Caco-2 (cell line): ENCODE data around the gene MARVELD1. TPM values are rescaled to one million over a fixed set of nuclear protein-coding genes. Genes with fewer than 3 reads are reported as not detected.

Experiments
- BruUV-seq: library from RNA; stranded (reverse); fragments of 400-500 nt; replicated peaks from 2 replicates; lab custom pipeline; 2021; lab: Mats Ljungman, UMichigan
- CTCF ChIA-PET: fragments of 300-600 bp; sonication (Branson Sonifier 250); formaldehyde crosslinking; loops from one replicate; lab custom pipeline; 2022; ENCODE audit warnings: antibody characterized with exemption; lab: Charles Lee
- POLR2A ChIA-PET: fragments of 300-600 bp; sonication (Branson Sonifier 250); formaldehyde crosslinking; loops from one replicate; lab custom pipeline; 2022; ENCODE audit warnings: antibody characterized with exemption; lab: Charles Lee
- DNase-seq, 2 experiments: peaks; one replicate each; pipeline versions ENCODE4 v3.0.0 to v3.0.0-alpha.2; 2020 to 2022
- H3K27me3 ChIP-seq: replicated peaks from 2 replicates; pipeline ENCODE4 v1.6.0; 2011; ENCODE audit warnings: low read length; ENCODE audit not compliant: control insufficient read depth, insufficient read depth
- H3K36me3 ChIP-seq: 2 replicates; pipeline ENCODE4 v1.5.1; 2011; ENCODE audit warnings: low read length; ENCODE audit not compliant: control insufficient read depth, insufficient read depth
- H3K4me1 ChIP-seq: fragments of 250-450 bp; sonication (Bioruptor Pico); 2 replicates; pipeline ENCODE4 v1.5.1; 2020; ENCODE audit warnings: mild to moderate bottlenecking
- H3K4me3 ChIP-seq: 2 replicates; pipeline ENCODE4 v1.5.1; 2011; ENCODE audit warnings: low read depth, mild to moderate bottlenecking, control low read depth, low read length
- H3K9me3 ChIP-seq: fragments of 250-450 bp; sonication (Bioruptor Pico); 2 replicates; pipeline ENCODE4 v1.5.1; 2020; ENCODE audit warnings: mild to moderate bottlenecking, moderate library complexity
- H3K27ac Mint-ChIP-seq: one replicate; pipeline ENCODE4 v1.8.0; 2022; ENCODE audit warnings: mixed read lengths; ENCODE audit not compliant: unreplicated experiment
- H3K27me3 Mint-ChIP-seq: one replicate; pipeline ENCODE4 v1.8.0; 2022; ENCODE audit warnings: mixed read lengths; ENCODE audit not compliant: insufficient read depth, unreplicated experiment
- H3K36me3 Mint-ChIP-seq: one replicate; pipeline ENCODE4 v1.8.0; 2022; ENCODE audit warnings: mild to moderate bottlenecking, mixed read lengths; ENCODE audit not compliant: insufficient read depth, unreplicated experiment
- H3K4me1 Mint-ChIP-seq: one replicate; pipeline ENCODE4 v1.8.0; 2022; ENCODE audit warnings: low read depth, mixed read lengths; ENCODE audit not compliant: unreplicated experiment
- H3K4me3 Mint-ChIP-seq: one replicate; pipeline ENCODE4 v1.8.0; 2022; ENCODE audit warnings: mild to moderate bottlenecking, moderate library complexity, mixed read lengths; ENCODE audit not compliant: unreplicated experiment
- H3K9me3 Mint-ChIP-seq: one replicate; pipeline ENCODE4 v1.8.0; 2022; ENCODE audit warnings: mixed read lengths; ENCODE audit not compliant: unreplicated experiment
- intact Hi-C: fragments of 100-400 bp; cut with micrococcal nuclease; formaldehyde crosslinking; loops from one replicate; pipeline ENCODE4 v1.10.0; 2022; ENCODE audit not compliant: unreplicated experiment
- total RNA-seq: library from RNA; stranded (reverse); gene quantifications from 2 replicates; pipeline ENCODE4 v1.2.3, GENCODE V29; 2022
- TF ChIP-seq, protein P1 (sequence below), 2 experiments: fragments of 200-600 bp in 1 of 2; IDR thresholded peaks; 1 replicate in 1 of 2; 2 replicates in 1 of 2; pipeline versions ENCODE4 v1.5.1 to v1.8.0; 2011 to 2022; ENCODE audit warnings: antibody characterized with exemption in 1 of 2, control low read depth in 1 of 2, inconsistent platforms in 1 of 2, low read depth in 1 of 2, low read length in 1 of 2, mild to moderate bottlenecking in 1 of 2, moderate library complexity in 1 of 2; ENCODE audit not compliant: insufficient read depth in 1 of 2, severe bottlenecking in 1 of 2, unreplicated experiment in 1 of 2

MARVELD1 gene
- total RNA-seq, 1 experiment from 2014 or later = 19.6 TPM

DNA sequence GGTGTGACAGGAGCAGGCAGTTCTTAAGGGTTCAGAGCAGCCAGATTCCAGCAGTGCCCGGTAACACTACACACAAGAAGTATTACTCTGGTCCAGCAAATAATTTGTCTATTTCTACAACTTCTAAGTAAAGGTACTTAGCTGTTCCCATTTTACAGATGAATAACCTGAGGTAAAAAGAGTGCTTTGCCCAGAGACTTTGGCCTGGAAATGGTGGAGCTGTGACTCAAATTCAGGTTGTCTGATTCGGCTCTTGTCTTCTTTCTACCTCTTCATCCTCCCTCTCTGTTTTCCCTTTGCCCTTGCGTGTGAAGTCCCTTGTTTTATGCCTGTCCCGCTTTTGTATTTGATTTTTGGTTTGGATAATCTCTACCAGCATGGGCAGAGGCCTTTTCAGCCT is 41.2 kb downstream of the MARVELD1 start:
- CTCF ChIA-PET = no interaction called here
- peaks cover 78% of the 10 kb centered on the region for H3K36me3 Mint-ChIP-seq
- TF ChIP-seq, protein P1, sequence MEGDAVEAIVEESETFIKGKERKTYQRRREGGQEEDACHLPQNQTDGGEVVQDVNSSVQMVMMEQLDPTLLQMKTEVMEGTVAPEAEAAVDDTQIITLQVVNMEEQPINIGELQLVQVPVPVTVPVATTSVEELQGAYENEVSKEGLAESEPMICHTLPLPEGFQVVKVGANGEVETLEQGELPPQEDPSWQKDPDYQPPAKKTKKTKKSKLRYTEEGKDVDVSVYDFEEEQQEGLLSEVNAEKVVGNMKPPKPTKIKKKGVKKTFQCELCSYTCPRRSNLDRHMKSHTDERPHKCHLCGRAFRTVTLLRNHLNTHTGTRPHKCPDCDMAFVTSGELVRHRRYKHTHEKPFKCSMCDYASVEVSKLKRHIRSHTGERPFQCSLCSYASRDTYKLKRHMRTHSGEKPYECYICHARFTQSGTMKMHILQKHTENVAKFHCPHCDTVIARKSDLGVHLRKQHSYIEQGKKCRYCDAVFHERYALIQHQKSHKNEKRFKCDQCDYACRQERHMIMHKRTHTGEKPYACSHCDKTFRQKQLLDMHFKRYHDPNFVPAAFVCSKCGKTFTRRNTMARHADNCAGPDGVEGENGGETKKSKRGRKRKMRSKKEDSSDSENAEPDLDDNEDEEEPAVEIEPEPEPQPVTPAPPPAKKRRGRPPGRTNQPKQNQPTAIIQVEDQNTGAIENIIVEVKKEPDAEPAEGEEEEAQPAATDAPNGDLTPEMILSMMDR (IDR thresholded peaks at IDR 0.05; ENCODE audit: insufficient read depth in 1 of 2, low read depth in 1 of 2, low read length in 1 of 2, severe bottlenecking in 1 of 2, unreplicated experiment in 1 of 2) = no peak

DNA sequence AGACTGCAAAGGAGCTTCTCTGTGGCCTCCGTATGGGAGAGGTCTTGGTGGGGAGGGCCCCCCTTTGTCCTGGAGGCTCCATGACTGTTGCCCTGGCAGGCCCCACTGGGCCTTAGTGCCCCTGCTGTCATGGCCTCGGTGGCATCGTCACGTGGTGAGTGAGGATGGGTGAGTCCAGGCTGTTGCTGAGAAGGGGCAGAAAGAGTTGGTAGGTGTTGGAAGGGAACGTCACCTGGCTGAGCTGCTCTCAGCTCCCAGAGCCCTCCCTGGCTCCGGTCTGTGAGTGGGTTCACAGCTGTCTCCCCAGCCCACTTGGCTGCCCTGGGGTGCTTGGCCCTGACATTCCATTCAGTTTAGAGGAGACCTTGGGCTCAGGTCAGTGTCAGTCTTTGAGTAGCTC is 42.2 kb downstream of the MARVELD1 start:
- DNase-seq = no peak
- Mint-ChIP-seq H3K27me3 (no peaks in the 10 kb centered on the region), H3K36me3 (peaks cover 78% of the 10 kb centered on the region), H3K4me1 (no peaks in the 10 kb centered on the region), H3K27ac (no peak overlapping the region), H3K9me3 (no peaks in the 10 kb centered on the region), H3K4me3 (no peak overlapping the region)
- intact Hi-C loops = no loop called here
- Histone ChIP-seq H3K9me3 (no peaks in the 10 kb centered on the region), H3K36me3 (peaks cover 19% of the 10 kb centered on the region), H3K4me1 (no peaks in the 10 kb centered on the region), H3K4me3 (no peak overlapping the region), H3K27me3 (no peaks in the 10 kb centered on the region)
- CTCF ChIA-PET = no interaction called here
- POLR2A ChIA-PET = interaction anchor here (0.6 kb wide), 1 partner anchor 10 kb away, joined by 3 read pairs; no protein-coding TSS in a partner anchor
- TF ChIP-seq, protein P1 (IDR thresholded peaks at IDR 0.05; ENCODE audit: insufficient read depth in 1 of 2, low read depth in 1 of 2, low read length in 1 of 2, severe bottlenecking in 1 of 2, unreplicated experiment in 1 of 2) = no peak
- BruUV-seq = no TSS peak

More for the DNA sequence above, 41.2 kb downstream of the MARVELD1 start:
- peaks cover 17% of the 10 kb centered on the region for H3K36me3 ChIP-seq
- no peaks in the 10 kb centered on the region for H3K4me1 Mint-ChIP-seq
- H3K27me3 Mint-ChIP-seq = no peaks in the 10 kb centered on the region
- H3K27me3 ChIP-seq = no peaks in the 10 kb centered on the region
- H3K9me3 ChIP-seq = no peaks in the 10 kb centered on the region
- no peak overlapping the region for H3K4me3 Mint-ChIP-seq
- no peak overlapping the region for H3K27ac Mint-ChIP-seq
- H3K9me3 Mint-ChIP-seq = no peaks in the 10 kb centered on the region
- POLR2A ChIA-PET = no interaction called here
- BruUV-seq = no TSS peak
- no peak for DNase-seq
- intact Hi-C loops = no loop called here
- H3K4me3 ChIP-seq = no peak overlapping the region
- no peaks in the 10 kb centered on the region for H3K4me1 ChIP-seq

DNA sequence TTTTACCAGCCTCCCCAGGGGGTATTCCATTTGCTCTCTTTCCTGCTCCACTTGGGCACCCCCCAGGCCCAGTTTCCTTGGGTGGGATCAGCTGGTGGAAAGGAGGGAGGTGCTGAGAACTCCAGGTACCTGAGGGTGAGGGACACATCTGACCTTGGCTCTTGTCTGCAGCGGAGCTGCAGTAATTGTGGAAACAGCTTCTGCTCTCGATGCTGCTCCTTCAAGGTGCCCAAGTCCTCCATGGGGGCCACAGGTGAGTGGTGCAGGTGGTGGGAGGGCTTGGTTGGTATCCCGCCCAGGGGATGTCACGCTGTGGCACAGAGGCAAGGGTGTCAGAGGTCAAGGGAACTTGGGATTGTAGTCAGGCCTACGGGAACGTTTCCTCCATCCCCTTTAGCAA is 43.9 kb downstream of the MARVELD1 start:
- no peak overlapping the region for H3K4me3 ChIP-seq
- POLR2A ChIA-PET = no interaction called here
- no TSS peak for BruUV-seq
- CTCF ChIA-PET = no interaction called here
- Mint-ChIP-seq H3K36me3 (peaks cover 74% of the 10 kb centered on the region), H3K27ac (no peak overlapping the region), H3K27me3 (no peaks in the 10 kb centered on the region), H3K4me1 (no peaks in the 10 kb centered on the region), H3K4me3 (no peak overlapping the region), H3K9me3 (no peaks in the 10 kb centered on the region)
- TF ChIP-seq, protein P1 (IDR thresholded peaks at IDR 0.05; ENCODE audit: insufficient read depth in 1 of 2, low read depth in 1 of 2, low read length in 1 of 2, severe bottlenecking in 1 of 2, unreplicated experiment in 1 of 2) = no peak
- H3K36me3 ChIP-seq = peaks cover 21% of the 10 kb centered on the region
- H3K27me3 ChIP-seq = no peaks in the 10 kb centered on the region
- DNase-seq = no peak
- no peaks in the 10 kb centered on the region for H3K9me3 ChIP-seq
- intact Hi-C loops = no loop called here
- no peaks in the 10 kb centered on the region for H3K4me1 ChIP-seq
